HG02973 (cell line): Measurements from ENCODE around the gene EXOSC1.
"Not testable (repeated sequence)": the region's sequence is repeated elsewhere in the genome, so short reads cannot be mapped to it uniquely, and the experiment has no call there.

Experiments used
- ATAC-seq: cut with Tn5 transposase; IDR thresholded peaks from one replicate; pipeline ENCODE4 v1.9.1; 2021; ENCODE audit warnings: moderate library complexity; ENCODE audit not compliant: unreplicated experiment

The EXOSC1 gene

DNA sequence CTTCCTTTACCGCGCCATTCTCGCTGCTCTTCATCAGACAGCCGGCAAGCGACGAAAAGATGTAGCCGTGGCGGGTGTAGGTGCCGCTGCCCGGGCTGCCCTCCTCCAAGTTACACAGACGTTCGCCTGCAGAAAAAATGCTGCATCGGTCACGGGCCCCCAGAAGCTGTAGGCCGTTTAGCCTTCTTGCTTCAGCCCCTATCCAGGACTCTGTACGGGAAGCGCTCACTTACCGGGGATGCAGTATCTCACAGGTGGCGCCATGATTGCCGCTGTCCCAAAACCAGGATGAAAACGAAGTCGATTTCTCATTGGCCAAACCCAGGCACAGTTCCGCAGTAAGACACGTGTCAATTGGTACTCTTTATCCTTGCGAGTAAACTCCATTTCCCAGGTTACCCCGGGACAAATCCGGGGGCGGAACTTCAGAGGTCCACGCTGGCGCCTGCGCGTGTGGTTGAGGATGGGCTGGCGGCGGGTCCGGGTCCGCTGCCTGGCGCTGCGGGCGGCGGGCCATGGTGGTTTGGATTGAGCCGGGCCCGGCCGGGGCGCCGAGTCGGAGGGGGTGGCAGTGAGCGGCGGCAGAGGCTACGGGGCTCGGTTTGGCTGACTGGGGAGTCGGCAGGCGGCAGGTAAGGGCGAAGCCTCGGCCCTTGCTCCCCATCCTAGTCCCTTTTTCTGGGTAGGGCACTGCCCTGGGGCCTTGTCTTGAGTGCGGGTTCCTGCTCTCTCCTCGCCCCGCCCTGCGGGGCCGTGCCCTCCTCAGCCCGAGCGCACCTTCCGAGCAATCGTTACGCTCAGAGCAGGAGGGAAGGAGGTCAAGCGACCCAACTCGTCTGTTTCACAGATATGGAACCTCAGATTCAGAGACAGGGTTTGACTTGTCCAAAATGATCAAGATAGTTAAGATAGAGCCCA lies at the start of gene EXOSC1, which contains the start of gene ZDHHC16:
Gene EXOSC1, minus strand, starts transcription at position 285 of the 918 bp plus-strand sequence. Its CDS starts 21 bp downstream, at position 264.
Gene ZDHHC16, plus strand, starts transcription at position 454 of the 918 bp plus-strand sequence. CDS start 5,501 bp downstream, outside the sequence.
- peak; percentile 96 for ATAC-seq

- ATAC-seq: no peak
Measured at GRCh38 chr10:97494863-97495506, 49.2 kb upstream of the EXOSC1 start.

DNA sequence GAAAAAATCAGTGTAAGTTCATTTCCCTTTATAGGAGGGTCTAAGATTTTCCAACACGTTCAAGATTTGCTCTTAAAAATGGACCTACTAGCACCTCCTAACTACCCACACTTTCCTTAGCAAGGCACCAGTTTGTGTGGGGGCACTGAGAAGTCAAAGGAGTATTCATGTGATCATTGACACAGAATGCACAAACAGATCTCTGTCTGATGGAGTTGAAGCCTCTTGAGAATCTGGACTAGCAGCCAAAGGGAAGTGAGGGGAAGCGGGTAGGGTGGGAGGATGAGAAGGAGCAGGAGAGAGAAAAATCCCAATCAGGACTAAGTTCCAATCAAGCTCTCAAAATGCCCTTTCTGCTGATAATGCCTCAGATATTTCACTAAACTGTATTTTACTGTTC lies 48.3 kb upstream of the EXOSC1 start:
- ATAC-seq: no peak

GRCh38 chr10:97490592-97490991 lies 44.8 kb upstream of the EXOSC1 start:
- ATAC-seq: no peak

GRCh38 chr10:97485647-97486281 lies 40.0 kb upstream of the EXOSC1 start:
- no peak for ATAC-seq

GRCh38 chr10:97483921-97484320 lies 38.1 kb upstream of the EXOSC1 start:
- no peak for ATAC-seq

DNA sequence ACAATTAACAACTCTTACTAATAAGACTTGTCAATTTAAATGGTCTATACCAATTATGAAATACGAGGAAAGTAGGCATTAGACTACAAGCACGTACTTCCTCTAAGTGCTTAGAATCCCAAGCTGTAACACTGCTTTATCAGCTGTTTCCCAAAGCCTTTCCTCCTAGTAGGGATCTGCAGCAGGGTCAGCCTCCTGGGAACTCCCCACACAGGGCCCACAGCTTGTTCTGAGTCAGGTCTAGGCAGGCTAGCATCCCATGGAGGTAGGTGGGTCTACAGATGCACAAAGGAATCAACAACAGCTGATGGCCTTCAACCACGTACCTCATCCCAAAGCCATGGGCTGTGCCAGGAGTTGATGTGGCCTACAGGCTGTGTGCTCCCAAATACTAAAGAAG lies 37.7 kb upstream of the EXOSC1 start:
- no peak for ATAC-seq

- ATAC-seq: no peak
Measured at GRCh38 chr10:97482381-97482780, 36.6 kb upstream of the EXOSC1 start.

DNA sequence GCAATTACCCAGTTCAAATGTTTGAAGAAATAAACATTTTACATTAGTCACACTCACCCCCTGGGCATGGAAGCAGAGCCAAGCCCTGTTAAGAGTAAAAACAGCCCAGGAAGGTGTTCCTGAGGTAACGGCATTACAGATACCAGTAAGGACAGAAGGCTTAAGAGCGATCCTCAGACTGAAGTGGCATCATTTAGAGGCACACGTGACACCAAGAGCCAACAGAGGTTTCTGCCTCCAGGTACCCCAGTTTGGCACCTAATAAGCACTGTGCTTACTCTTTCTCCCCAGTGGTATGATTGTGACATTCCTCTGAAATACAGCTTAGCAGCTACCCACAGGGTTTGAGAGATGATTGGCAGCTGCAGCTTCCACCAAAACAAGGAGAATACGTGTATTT lies 35.3 kb upstream of the EXOSC1 start:
- no peak for ATAC-seq

- no peak for ATAC-seq
Measured at GRCh38 chr10:97479939-97480338, 34.1 kb upstream of the EXOSC1 start.

DNA sequence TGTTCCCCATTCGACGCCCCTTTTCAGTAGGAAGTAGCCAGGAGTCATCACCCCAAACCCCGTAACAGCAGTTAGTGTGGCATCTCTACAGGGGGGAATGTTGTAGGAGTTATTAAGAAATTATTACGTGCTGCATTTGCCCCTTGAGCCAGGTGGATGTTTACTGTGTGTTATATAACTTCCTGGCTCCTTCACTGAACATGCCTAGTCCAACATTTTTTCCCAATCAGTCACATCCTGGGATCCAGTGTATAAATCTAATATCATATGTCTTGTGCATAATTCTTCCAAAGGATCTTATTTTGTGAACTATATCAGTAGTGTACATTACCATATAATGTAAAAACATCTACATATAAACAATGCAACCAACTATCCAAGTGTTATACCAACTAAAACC lies 33.6 kb upstream of the EXOSC1 start:
- ATAC-seq: not testable (repeated sequence)

DNA sequence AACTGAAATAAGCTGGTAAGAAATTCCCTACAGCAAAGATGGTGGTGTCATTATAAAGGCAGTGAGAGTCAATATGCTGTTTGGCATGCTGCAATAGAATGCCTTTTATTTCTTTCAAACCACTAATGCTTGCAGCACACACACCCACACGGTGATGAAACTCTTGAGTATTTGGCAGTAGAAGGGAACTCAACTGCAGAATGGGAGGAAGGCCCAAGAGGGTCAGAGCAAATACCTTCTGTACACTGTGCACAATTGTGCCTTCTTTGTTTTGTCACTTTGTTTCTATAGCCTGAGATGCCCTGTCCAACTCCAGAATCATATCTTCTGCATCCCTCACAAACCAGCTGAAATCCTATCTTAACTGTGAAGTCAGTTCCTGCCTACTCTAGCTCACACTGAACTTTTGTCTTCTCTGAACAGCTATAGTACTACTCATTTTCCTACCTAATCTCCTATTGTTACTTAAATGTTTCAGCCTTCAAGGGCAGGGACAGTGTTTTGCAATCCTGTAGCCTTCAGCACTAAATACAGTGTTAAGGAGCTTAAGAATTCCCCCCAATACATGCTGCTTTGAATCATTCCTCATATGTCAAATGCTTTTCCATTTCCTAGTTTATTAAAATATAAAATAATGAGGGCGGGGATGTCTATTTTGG lies 30.3 kb upstream of the EXOSC1 start:
- no peak for ATAC-seq

DNA sequence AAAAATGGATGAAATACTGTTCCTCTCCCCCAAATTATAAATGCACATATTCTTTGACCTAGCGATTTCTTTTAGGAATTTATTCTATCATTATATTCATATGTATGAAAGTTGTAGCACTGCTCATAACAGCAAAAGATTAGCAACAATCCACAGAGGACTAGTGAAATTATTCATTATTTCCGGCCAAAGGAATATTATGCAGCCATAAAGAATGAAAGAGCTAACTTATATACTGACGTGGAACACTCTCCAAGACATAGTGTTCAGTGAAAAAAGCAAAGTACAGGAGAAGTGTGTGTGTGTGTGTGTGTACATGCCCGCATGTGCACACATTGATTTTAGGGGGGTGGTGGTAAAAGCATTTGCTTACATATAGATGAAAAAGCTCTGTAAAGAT lies 29.1 kb upstream of the EXOSC1 start:
- ATAC-seq: no peak

- ATAC-seq: not testable (repeated sequence)
Measured at GRCh38 chr10:97468781-97469180, 23.0 kb upstream of the EXOSC1 start.

GRCh38 chr10:97468162-97468561 lies 22.4 kb upstream of the EXOSC1 start:
- no peak for ATAC-seq

DNA sequence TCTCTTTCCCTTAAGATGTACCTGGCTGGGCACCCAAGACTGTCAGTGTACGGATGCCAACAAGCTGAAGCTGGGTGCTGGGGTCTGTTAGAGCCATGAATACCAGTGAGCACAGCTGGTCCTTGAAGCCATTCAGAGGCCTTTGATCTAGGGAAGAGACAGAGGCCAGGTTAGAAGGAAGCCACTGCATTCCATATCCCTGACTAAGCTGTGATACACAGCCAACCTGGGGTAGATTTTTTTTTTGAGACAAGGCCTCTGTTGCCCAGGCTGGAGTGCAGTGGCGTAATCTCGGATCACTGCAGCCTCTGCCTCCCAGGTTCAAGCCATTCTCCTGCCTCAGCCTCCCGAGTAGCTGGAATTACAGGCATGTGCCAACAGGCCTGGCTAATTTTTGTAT lies 20.9 kb upstream of the EXOSC1 start:
- no peak for ATAC-seq

DNA sequence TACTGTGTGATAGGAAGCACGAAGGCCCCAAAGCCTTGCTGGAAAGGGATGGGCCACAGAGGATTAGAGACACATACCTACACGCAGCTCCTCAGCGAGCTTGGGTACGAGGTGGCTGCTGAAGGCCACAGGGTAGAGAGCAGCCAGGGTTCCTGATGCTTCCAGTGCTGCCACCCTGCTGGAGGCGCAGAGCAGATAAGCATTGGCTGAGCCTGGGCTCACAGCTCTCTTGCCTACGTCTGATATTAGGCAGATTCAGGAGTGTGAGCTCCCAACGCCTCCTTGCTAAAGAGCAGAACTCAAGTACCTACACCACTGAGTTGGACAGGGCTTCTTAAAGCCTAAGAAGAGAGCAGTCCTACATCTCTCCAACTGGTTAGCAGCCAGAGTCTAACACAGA lies 20.2 kb upstream of the EXOSC1 start:
- ATAC-seq: no peak

- ATAC-seq: no peak
Measured at GRCh38 chr10:97464226-97464625, 18.4 kb upstream of the EXOSC1 start.

- no peak for ATAC-seq
Measured at GRCh38 chr10:97463363-97464132, 17.7 kb upstream of the EXOSC1 start.

- no peak for ATAC-seq
Measured at GRCh38 chr10:97462309-97462708, 16.5 kb upstream of the EXOSC1 start.
